SK-N-SH treated with all-trans-retinoic acid at 6 μM for 48 hours (cell line): ENCODE results near the gene CDH22.

Source experiments
- ATAC-seq: fragments of 200-7000 bp; cut with Tn5 transposase; 3 replicates; pipeline ENCODE4 v1.9.1; 2020; ENCODE audit warnings: mild to moderate bottlenecking, moderate library complexity
- BACH2 ChIP-seq: fragments of 250-450 bp; sonication (Bioruptor Pico); IDR thresholded peaks from 2 replicates; pipeline ENCODE4 v1.9.0; 2021; ENCODE audit warnings: mild to moderate bottlenecking, borderline replicate concordance
- CSDC2 ChIP-seq: fragments of 250-450 bp; sonication (Bioruptor Pico); IDR thresholded peaks from 2 replicates; pipeline ENCODE4 v1.5.0; 2020; ENCODE audit warnings: mild to moderate bottlenecking, moderate library complexity
- ESRRG ChIP-seq: fragments of 250-450 bp; sonication (Bioruptor Pico); IDR thresholded peaks from 2 replicates; pipeline ENCODE4 v1.6.1; 2021; ENCODE audit warnings: mild to moderate bottlenecking
- GLIS3 ChIP-seq: fragments of 250-450 bp; sonication (Bioruptor Pico); IDR thresholded peaks from 2 replicates; pipeline ENCODE4 v1.5.0; 2020; ENCODE audit warnings: mild to moderate bottlenecking, moderate library complexity
- ISL1 ChIP-seq: fragments of 250-450 bp; sonication (Bioruptor Pico); IDR thresholded peaks from 2 replicates; pipeline ENCODE4 v2.1.2; 2022; ENCODE audit warnings: mild to moderate bottlenecking, moderate library complexity
- OSR1 ChIP-seq: fragments of 250-450 bp; sonication (Bioruptor Pico); IDR thresholded peaks from 2 replicates; pipeline ENCODE4 v1.8.0; 2022; ENCODE audit warnings: moderate library complexity, mild to moderate bottlenecking, inconsistent platforms
- PPARA ChIP-seq: fragments of 250-450 bp; sonication (Bioruptor Pico); IDR thresholded peaks from 2 replicates; pipeline ENCODE4 v1.5.0; 2020; ENCODE audit warnings: mild to moderate bottlenecking, borderline replicate concordance
- RARB ChIP-seq: fragments of 250-450 bp; sonication (Bioruptor Pico); IDR thresholded peaks from 2 replicates; pipeline ENCODE4 v1.8.0; 2021; ENCODE audit warnings: mild to moderate bottlenecking, moderate library complexity
- SNAI2 ChIP-seq: fragments of 250-450 bp; sonication (Bioruptor Pico); IDR thresholded peaks from 2 replicates; pipeline ENCODE4 v1.5.0; 2020; ENCODE audit warnings: mild to moderate bottlenecking, moderate library complexity
- TOX ChIP-seq: fragments of 250-450 bp; sonication (Bioruptor Pico); IDR thresholded peaks from 2 replicates; pipeline ENCODE4 v1.8.0; 2021; ENCODE audit warnings: mild to moderate bottlenecking, moderate library complexity, borderline replicate concordance
- ZC3H10 ChIP-seq: fragments of 250-450 bp; sonication (Bioruptor Pico); IDR thresholded peaks from 2 replicates; pipeline ENCODE4 v1.5.1; 2021; ENCODE audit warnings: mild to moderate bottlenecking, moderate library complexity
- ZFP3 ChIP-seq: fragments of 250-450 bp; sonication (Bioruptor Pico); IDR thresholded peaks from 2 replicates; pipeline ENCODE4 v1.5.0; 2020; ENCODE audit warnings: mild to moderate bottlenecking, moderate library complexity
- ZFP30 ChIP-seq: fragments of 450-650 bp; formaldehyde crosslinking; IDR thresholded peaks from 2 replicates; pipeline ENCODE4 v1.5.0; 2022; ENCODE audit warnings: mild to moderate bottlenecking, moderate library complexity
- ZNF565 ChIP-seq: fragments of 450-650 bp; formaldehyde crosslinking; conservative IDR thresholded peaks from 2 replicates; pipeline ENCODE4 v1.5.0; 2020; ENCODE audit warnings: low read depth, mild to moderate bottlenecking, moderate library complexity
- ZNF70 ChIP-seq: fragments of 450-650 bp; formaldehyde crosslinking; IDR thresholded peaks from 2 replicates; pipeline ENCODE4 v1.5.0; 2020; ENCODE audit warnings: mild to moderate bottlenecking, moderate library complexity
- ZNF8 ChIP-seq: fragments of 450-650 bp; formaldehyde crosslinking; IDR thresholded peaks from 2 replicates; pipeline ENCODE4 v1.5.0; 2020; ENCODE audit warnings: mild to moderate bottlenecking, moderate library complexity
- TF ChIP-seq, protein P1 (sequence below): fragments of 250-450 bp; sonication (Bioruptor Pico); IDR thresholded peaks from 2 replicates; pipeline ENCODE4 v1.5.1; 2020; ENCODE audit warnings: low read depth, mild to moderate bottlenecking, moderate library complexity
- TF ChIP-seq, protein P2 (sequence below): fragments of 250-450 bp; sonication (Bioruptor Pico); IDR thresholded peaks from 2 replicates; pipeline ENCODE4 v1.5.1; 2021; ENCODE audit warnings: mild to moderate bottlenecking, moderate library complexity
- TF ChIP-seq, protein P3 (sequence below): fragments of 250-450 bp; sonication (Bioruptor Pico); IDR thresholded peaks from 2 replicates; pipeline ENCODE4 v1.5.0; 2020; ENCODE audit warnings: mild to moderate bottlenecking, moderate library complexity

The CDH22 gene

DNA sequence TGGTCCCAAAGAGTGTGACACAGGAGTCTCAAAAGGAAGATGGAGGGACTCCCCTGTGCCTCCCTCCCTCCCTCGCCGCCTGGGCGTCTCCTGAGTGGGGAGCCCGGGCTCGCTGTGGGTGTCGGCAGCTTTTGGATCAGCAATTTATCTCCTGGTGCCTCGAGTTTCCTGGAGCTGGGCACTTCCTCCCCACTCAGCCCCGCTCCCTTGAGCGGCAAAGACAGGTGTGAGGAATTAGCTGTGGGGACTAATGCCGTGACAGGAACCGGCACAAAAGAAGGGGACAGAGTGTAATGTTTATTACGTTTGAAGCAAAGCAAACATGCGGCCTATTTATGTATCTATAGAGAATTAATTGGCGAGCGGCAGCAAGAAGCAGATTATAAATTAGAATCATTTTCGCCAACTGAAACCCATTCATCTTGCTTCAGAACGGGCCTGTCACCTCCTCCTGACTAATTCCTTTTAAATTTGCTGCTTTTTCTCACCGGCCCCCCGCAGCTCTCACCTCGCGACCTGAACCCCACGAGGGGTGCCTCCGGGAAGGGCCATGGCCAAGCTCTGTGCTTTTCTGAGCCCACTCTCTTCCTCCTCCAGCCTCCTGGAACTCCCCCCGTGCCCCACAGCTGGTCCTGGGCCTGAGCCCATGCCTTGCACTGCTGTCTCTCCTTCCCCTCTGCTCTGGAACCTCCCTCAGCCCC is 8.8 kb upstream of the CDH22 start:
- TF ChIP-seq GLIS3 (CRISPR knock-in tag) (no peak), CSDC2 (no peak)
- TF ChIP-seq, protein P1, sequence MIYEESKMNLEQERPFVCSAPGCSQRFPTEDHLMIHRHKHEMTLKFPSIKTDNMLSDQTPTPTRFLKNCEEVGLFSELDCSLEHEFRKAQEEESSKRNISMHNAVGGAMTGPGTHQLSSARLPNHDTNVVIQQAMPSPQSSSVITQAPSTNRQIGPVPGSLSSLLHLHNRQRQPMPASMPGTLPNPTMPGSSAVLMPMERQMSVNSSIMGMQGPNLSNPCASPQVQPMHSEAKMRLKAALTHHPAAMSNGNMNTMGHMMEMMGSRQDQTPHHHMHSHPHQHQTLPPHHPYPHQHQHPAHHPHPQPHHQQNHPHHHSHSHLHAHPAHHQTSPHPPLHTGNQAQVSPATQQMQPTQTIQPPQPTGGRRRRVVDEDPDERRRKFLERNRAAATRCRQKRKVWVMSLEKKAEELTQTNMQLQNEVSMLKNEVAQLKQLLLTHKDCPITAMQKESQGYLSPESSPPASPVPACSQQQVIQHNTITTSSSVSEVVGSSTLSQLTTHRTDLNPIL, result no peak
- ATAC-seq, result no peak

DNA sequence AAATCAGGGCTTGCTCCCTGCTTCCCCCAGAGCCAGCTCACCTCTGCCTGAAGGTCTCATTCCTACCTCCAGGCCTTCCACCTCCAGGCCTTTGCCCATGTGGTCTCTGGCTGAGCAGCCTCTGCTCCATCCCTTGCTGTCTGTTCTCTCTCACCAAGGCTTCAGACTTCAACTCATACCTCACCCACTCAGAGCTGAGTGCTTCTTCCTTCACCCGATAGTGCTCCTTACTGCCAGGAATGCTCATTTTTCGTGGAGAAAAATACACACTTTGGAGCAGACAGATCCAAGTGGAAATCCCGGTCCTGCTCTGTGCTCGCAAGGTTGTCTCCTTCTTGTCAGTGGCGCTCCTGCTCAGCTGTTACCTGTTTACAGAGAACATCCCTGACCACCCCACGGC is 7.0 kb upstream of the CDH22 start:
- ATAC-seq, result no peak
- TF ChIP-seq OSR1 (CRISPR knock-in tag) (no peak), TOX (CRISPR knock-in tag) (no peak), RARB (CRISPR knock-in tag) (no peak), CSDC2 (no peak), ISL1 (CRISPR knock-in tag) (no peak), BACH2 (CRISPR knock-in tag) (no peak), PPARA (CRISPR knock-in tag) (no peak), ZNF8 (no peak), ESRRG (CRISPR knock-in tag) (no peak), ZNF70 (CRISPR knock-in tag) (no peak), ZFP3 (CRISPR knock-in tag) (no peak), ZC3H10 (CRISPR knock-in tag) (no peak), ZFP30 (no peak), ZNF565 (CRISPR knock-in tag) (no peak), GLIS3 (CRISPR knock-in tag) (no peak), SNAI2 (no peak)
- TF ChIP-seq, protein P2, sequence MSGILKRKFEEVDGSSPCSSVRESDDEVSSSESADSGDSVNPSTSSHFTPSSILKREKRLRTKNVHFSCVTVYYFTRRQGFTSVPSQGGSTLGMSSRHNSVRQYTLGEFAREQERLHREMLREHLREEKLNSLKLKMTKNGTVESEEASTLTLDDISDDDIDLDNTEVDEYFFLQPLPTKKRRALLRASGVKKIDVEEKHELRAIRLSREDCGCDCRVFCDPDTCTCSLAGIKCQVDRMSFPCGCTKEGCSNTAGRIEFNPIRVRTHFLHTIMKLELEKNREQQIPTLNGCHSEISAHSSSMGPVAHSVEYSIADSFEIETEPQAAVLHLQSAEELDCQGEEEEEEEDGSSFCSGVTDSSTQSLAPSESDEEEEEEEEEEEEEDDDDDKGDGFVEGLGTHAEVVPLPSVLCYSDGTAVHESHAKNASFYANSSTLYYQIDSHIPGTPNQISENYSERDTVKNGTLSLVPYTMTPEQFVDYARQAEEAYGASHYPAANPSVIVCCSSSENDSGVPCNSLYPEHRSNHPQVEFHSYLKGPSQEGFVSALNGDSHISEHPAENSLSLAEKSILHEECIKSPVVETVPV (CRISPR knock-in tag), result no peak
- TF ChIP-seq, protein P1, result no peak
- TF ChIP-seq, protein P3, sequence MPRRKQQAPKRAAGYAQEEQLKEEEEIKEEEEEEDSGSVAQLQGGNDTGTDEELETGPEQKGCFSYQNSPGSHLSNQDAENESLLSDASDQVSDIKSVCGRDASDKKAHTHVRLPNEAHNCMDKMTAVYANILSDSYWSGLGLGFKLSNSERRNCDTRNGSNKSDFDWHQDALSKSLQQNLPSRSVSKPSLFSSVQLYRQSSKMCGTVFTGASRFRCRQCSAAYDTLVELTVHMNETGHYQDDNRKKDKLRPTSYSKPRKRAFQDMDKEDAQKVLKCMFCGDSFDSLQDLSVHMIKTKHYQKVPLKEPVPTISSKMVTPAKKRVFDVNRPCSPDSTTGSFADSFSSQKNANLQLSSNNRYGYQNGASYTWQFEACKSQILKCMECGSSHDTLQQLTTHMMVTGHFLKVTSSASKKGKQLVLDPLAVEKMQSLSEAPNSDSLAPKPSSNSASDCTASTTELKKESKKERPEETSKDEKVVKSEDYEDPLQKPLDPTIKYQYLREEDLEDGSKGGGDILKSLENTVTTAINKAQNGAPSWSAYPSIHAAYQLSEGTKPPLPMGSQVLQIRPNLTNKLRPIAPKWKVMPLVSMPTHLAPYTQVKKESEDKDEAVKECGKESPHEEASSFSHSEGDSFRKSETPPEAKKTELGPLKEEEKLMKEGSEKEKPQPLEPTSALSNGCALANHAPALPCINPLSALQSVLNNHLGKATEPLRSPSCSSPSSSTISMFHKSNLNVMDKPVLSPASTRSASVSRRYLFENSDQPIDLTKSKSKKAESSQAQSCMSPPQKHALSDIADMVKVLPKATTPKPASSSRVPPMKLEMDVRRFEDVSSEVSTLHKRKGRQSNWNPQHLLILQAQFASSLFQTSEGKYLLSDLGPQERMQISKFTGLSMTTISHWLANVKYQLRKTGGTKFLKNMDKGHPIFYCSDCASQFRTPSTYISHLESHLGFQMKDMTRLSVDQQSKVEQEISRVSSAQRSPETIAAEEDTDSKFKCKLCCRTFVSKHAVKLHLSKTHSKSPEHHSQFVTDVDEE (CRISPR knock-in tag), result no peak

DNA sequence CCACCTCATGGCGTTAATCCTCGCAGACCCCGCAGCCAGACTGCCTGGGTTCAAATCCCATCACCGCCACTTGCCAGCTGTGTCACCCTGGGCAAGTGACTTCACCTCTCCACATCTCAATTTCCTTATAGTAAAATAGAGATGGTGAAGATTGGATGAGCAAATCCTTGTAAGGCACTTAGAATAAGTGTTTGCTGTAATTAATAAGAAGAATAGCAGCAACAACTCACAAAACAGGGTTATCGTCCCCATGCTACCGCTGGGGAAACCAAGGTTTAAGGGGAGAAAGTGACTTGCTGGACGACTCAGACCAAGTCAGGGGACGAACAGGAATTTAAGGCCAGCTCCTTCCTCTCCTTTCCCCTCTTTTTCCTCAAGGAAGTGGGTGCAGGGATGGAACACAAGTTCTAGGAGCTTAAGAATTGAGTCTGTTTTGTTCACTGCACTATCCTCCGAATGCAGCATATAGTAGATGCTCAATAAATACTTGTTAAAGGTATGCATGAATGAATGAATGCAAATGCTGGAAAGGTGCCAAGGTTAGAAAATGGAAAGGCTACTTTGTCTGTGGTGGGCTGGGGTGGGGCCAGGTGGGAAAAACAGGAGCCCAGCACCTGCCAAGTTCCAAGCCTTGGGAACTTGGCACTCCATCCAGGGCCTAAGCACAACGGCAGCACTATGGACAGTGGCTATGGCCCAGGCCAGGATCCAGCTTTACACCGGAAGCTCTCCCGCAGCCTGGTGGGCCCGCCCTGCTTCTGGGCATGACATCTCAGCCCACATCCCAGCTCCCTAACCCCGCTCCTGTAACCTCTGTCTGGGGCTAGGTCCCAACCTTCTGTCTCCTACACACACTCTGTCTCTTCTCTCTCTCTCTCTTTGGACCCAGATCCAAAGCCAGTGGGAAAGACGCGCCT is 4.9 kb upstream of the CDH22 start:
- ATAC-seq, result no peak
- TF ChIP-seq ZFP3 (CRISPR knock-in tag), result no peak

DNA sequence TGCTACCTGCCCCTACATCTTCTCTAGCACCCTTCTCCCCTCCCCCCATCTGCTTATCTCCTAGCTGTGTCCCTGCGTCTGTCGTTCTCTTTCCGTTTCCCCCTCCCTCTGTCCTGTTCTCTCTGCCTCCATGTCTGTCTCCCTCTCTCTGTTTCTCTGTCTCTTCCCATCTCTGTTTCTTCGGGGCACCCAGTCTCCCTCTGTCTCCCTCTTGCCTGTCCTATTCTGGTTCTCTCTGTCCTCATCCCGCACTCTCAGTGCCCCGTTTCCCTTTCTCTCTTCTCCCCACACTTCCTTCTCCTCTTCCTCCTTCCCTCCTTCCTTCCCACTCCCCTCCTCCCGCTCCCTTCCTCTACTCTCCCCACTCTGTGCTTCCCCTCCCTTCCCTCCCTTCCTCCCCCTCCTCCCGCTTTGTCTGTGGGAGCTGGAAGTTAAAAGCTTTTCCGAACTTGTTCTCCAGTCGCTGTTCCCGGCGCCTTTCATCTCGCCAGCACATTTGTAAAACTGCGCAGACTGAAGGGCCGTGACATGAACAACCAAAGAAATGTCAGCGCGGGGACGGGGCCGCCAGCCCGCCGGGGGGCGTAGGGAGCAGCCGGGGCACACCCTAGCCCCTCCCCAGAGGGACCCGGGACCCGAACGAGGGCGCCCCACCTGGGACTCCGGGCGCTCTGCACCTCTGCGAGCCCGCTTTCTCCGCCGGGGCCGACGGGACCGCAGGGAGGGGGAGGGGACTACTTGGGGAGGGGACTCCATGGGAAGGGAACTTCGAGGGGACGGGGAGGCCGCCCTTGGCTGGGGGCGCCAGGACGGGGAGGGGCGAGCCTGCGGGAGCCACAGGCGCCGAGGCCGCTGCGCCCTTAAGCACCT is 4.0 kb upstream of the CDH22 start:
- no peak for TF ChIP-seq ISL1 (CRISPR knock-in tag)
- TF ChIP-seq OSR1 (CRISPR knock-in tag), result no peak
- TF ChIP-seq RARB (CRISPR knock-in tag), result no peak
- no peak for ATAC-seq
